ENCODE measurements around the gene GLTP. TPM values are rescaled to one million over a fixed set of nuclear protein-coding genes. Genes with fewer than 3 reads are reported as not detected.

Gene GLTP
- total and polyA plus RNA-seq, 2 of the 4 experiments (the other 2 are of a cell fraction), result 34.4 to 58.4 TPM

- Histone ChIP-seq H3K27ac (ENCODE audit: insufficient read depth, low read length) (no peak overlapping the region), H3K56ac (ENCODE audit: extremely low read depth, insufficient read depth, low read length) (no peak overlapping the region), H3K4ac (ENCODE audit: low read depth, low read length) (no peak overlapping the region), H3K4me2 (ENCODE audit: low read depth, low read length) (no peak overlapping the region), H3K4me3 (ENCODE audit: insufficient read depth, low read depth, low read length) (no peak overlapping the region), H2AFZ (replicated peaks; ENCODE audit: low read length, poor library complexity) (peak overlapping the region; percentile 29), H4K8ac (ENCODE audit: low read depth in 2 of 2, low read length in 2 of 2) (no peak overlapping the region), H4K91ac (ENCODE audit: insufficient read depth, low read depth, low read length) (no peak overlapping the region), H4K5ac (ENCODE audit: low read depth, low read length) (no peak overlapping the region), H3K9me1 (ENCODE audit: insufficient read depth, low read length) (no peaks in the 10 kb centered on the region), H2AK9ac (replicated peaks; ENCODE audit: low read depth, low read length, poor library complexity) (peak overlapping the region; percentile 56), H2AK5ac (ENCODE audit: low read depth, low read length) (no peak overlapping the region), H3K36me3 (ENCODE audit: control insufficient read depth, insufficient read depth, low read length) (peaks cover 4% of the 10 kb centered on the region; the same call in 1 of the 2 replicates), H3K4me1 (ENCODE audit: control insufficient read depth, insufficient read depth, low read length) (no peaks in the 10 kb centered on the region), H3K23ac (ENCODE audit: low read depth, low read length) (no peak overlapping the region), H2BK5ac (ENCODE audit: low read depth, low read length, poor library complexity, severe bottlenecking) (no peak overlapping the region), H3K18ac (ENCODE audit: low read depth, low read length) (no peak overlapping the region), H3K14ac (replicated peaks; ENCODE audit: low read depth, low read length) (no peak overlapping the region), H3K9me3 (ENCODE audit: control insufficient read depth, insufficient read depth, low read length) (no peaks in the 10 kb centered on the region), H2BK20ac (ENCODE audit: low read depth, low read length) (no peak overlapping the region), H4K20me1 (ENCODE audit: insufficient read depth, low read length) (no peaks in the 10 kb centered on the region), H3K27me3 (ENCODE audit: control insufficient read depth, insufficient read depth, low read length) (no peaks in the 10 kb centered on the region), H2BK120ac (ENCODE audit: low read depth, low read length) (no peak overlapping the region), H3K9ac (ENCODE audit: low read depth, low read length) (no peak overlapping the region), H2BK15ac (ENCODE audit: low read depth, low read length) (no peak overlapping the region), H3K79me1 (ENCODE audit: low read depth in 1 of 2, low read length in 2 of 2) (no peaks in the 10 kb centered on the region)
- in situ Hi-C loops (cut with MboI; ENCODE audit: low sequenced_read_pairs) (loop anchor here (5.0 kb wide), 1 partner anchor 37 kb away; no protein-coding TSS in a partner anchor), dilution Hi-C loops (cut with HindIII; ENCODE audit: low sequenced_read_pairs, unreplicated experiment) (no loop called here), intact Hi-C loops (cut with micrococcal nuclease) (loop anchor here (1.0 kb wide), 2 partner anchors 40 to 75 kb away; partner anchors contain the start of gene GLTP)
- WGBS, 2 experiments (ENCODE audit: extremely low coverage in 2 of 2, insufficient read length in 1 of 2), result 90% methylated on average over 2 of the region's 12 CpGs; no CpG with 5 or more reads in 1 of the 2 experiments
- ATAC-seq (ENCODE audit: low read depth), result peak; percentile 99
- no TSS peak for BruUV-seq (replicated peaks)
- CTCF ChIA-PET, result interaction anchor here (1.1 to 3.7 kb wide), 2 partner anchors 9 to 40 kb away, joined by 4 to 23 read pairs; no protein-coding TSS in a partner anchor
- peak; percentile 39 for DNase-seq
- POLR2A ChIA-PET (ENCODE audit: unreplicated experiment), result no interaction called here
- no peak for TF ChIP-seq BHLHE40 (IDR thresholded peaks at IDR 0.05; ENCODE audit: low read depth, low read length)
- no peak for TF ChIP-seq NFE2L2 (IDR thresholded peaks at IDR 0.05; ENCODE audit: low read depth, low read length)
- TF ChIP-seq ELK1 (IDR thresholded peaks at IDR 0.05; ENCODE audit: borderline replicate concordance, low read depth, low read length), result no peak
- TF ChIP-seq MAZ (IDR thresholded peaks at IDR 0.05; ENCODE audit: borderline replicate concordance, low read depth, low read length), result peak; percentile 74; the same call in 1 of the 2 replicates
- no peak for TF ChIP-seq USF2 (IDR thresholded peaks at IDR 0.05; ENCODE audit: low read depth, low read length)
- TF ChIP-seq MXI1 (IDR thresholded peaks at IDR 0.05; ENCODE audit: borderline replicate concordance, low read depth, low read length), result no peak
- TF ChIP-seq POLR2A (IDR thresholded peaks at IDR 0.05; ENCODE audit: low read depth, low read length), result no peak
- no peak for TF ChIP-seq MAFK (IDR thresholded peaks at IDR 0.05; ENCODE audit: low read depth, low read length)
- TF ChIP-seq CEBPB (IDR thresholded peaks at IDR 0.05; ENCODE audit: low read depth, low read length), result peak; percentile 53; the same call in 1 of the 2 replicates
- TF ChIP-seq CTCF (conservative IDR thresholded peaks at IDR 0.05; ENCODE audit: low read depth, low read length), result peak; percentile 89
- no peak for TF ChIP-seq FOS (IDR thresholded peaks at IDR 0.05; ENCODE audit: low read depth, low read length)
- no peak for TF ChIP-seq CHD1 (IDR thresholded peaks at IDR 0.05; ENCODE audit: low read depth, low read length)
- TF ChIP-seq SMC3 (IDR thresholded peaks at IDR 0.05; ENCODE audit: low read depth, low read length), result peak; percentile 91
- no peak for TF ChIP-seq RFX5 (IDR thresholded peaks at IDR 0.05; ENCODE audit: low read depth, low read length)
These were observed 75.2 kb downstream of the GLTP start for GRCh38 chr12:109804820-109805761.
